ENCODE data around the gene MTHFS.

DNA sequence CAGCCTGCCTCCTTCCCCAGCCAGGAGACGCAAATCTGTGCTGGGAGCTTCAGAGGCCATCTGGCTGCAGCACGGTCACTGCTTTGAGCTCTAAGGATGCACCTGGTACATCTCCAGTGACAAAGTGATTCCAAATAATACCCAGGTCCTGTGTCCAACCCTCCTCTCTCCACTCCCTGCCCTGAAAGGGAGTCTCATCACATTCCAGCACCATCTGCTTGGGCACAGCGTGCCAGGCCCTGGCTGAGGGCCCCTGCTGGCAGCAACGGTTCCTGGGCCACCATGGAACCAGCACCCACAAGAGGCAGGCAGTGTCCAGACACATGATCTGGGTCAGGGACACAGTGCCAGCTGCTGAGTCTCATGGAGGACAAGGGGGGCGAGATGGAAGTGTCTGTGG, 81.3 kb downstream of the MTHFS start:
- TF ChIP-seq CTCF (conservative IDR thresholded peaks at IDR 0.05 in 1 of 2, IDR thresholded peaks at IDR 0.05 in 1 of 2; ENCODE audit: low read depth in 1 of 2, low read length in 2 of 2), result no peak
- TF ChIP-seq EZH2 (IDR thresholded peaks at IDR 0.05; ENCODE audit: low read length, missing control alignments), result no peak
